Tibial nerve (tissue), 3 donors: ENCODE data around the gene MT1E.

Experiments used
- POLR2A ChIP-seq, 2 donors: fragments of 450-650 bp; IDR thresholded peaks; one replicate each; pipeline ENCODE4 v1.6.1; 2017; ENCODE audit warnings: antibody characterized with exemption in 2 of 2, mild to moderate bottlenecking in 2 of 2, moderate library complexity in 2 of 2
- TF ChIP-seq, protein P1 (sequence below), 5 experiments: fragments of 200-600 bp in 3 of 5; fragments of 450-650 bp in 2 of 5; sonication (generic) in 3 of 5; IDR thresholded peaks; one replicate each; pipeline ENCODE4 v1.5.1; 2016 to 2019; ENCODE audit warnings: antibody characterized with exemption in 5 of 5, mild to moderate bottlenecking in 3 of 5, moderate library complexity in 2 of 5

- TF ChIP-seq POLR2A (IDR thresholded peaks at IDR 0.05): peak; percentile 47 to 56
- TF ChIP-seq, protein P1, sequence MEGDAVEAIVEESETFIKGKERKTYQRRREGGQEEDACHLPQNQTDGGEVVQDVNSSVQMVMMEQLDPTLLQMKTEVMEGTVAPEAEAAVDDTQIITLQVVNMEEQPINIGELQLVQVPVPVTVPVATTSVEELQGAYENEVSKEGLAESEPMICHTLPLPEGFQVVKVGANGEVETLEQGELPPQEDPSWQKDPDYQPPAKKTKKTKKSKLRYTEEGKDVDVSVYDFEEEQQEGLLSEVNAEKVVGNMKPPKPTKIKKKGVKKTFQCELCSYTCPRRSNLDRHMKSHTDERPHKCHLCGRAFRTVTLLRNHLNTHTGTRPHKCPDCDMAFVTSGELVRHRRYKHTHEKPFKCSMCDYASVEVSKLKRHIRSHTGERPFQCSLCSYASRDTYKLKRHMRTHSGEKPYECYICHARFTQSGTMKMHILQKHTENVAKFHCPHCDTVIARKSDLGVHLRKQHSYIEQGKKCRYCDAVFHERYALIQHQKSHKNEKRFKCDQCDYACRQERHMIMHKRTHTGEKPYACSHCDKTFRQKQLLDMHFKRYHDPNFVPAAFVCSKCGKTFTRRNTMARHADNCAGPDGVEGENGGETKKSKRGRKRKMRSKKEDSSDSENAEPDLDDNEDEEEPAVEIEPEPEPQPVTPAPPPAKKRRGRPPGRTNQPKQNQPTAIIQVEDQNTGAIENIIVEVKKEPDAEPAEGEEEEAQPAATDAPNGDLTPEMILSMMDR (IDR thresholded peaks at IDR 0.05): peak in 1 of 5 experiments; percentile 23
Measured at GRCh38 chr16:56632156-56632847, 6.7 kb downstream of the MT1E start, which contains the start of gene MT1M.
